HG02943 (cell line): ENCODE results near the gene IL1RL2.

Source experiments
- ATAC-seq: cut with Tn5 transposase; IDR thresholded peaks from one replicate; pipeline ENCODE4 v1.9.1; 2021; ENCODE audit warnings: mild to moderate bottlenecking, low read depth, moderate library complexity; ENCODE audit not compliant: unreplicated experiment

The IL1RL2 gene

DNA sequence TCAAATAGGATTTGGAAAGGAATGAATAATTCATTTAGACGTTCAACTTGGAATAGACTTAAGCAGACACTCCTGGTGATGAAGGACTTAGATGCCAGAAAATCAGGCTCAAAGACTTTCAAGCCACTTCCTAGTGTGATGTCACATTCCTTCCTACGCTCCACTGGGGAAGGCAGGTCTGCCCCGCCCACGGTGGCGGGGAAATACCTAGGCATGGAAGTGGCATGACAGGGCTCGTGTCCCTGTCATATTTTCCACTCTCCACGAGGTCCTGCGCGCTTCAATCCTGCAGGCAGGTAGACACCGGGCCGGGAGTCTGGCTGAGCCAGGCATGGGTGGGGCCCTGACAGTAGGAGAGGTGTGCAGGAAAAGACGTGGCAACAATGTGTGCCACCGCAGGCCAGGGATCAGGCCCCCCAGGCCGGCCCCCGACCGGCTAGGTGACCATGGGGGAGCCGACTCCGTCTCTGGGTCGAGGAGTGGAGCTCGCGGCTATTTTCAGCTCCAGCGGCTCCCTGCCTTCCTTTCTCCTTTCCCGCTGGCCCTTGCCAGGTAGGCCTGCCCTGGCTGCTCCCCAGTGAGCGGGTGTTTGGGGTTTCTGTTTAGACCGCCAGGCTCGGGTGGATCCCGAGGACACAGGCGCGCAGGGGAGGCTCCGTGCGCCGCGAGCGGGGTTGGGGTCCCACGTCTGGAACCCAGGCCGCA, at the start of gene IL1RL2:
IL1RL2 (plus strand) TSS at position 233 of the 705 bp plus-strand sequence. CDS start 845 bp downstream, outside the sequence.
- ATAC-seq, result no peak

DNA sequence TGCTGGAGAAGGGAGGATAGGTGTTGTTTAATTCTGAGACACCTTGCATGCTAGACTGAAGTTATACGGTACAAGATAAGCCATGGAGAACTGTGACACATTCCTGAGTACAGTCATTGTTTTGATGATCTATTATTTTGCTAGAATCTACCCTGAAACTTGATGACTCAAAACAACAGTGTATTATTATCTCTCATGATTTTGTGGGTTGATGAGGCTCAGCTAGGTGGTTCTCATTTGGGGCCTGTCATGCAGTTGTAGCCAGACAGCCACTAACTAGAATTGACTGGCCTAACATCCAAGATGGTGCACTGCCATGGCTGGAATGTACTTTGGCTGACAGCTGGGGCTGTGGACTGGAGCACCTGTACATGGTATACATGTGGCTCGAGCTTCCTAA, 49.7 kb upstream of the IL1RL2 start:
- ATAC-seq, result no peak

DNA sequence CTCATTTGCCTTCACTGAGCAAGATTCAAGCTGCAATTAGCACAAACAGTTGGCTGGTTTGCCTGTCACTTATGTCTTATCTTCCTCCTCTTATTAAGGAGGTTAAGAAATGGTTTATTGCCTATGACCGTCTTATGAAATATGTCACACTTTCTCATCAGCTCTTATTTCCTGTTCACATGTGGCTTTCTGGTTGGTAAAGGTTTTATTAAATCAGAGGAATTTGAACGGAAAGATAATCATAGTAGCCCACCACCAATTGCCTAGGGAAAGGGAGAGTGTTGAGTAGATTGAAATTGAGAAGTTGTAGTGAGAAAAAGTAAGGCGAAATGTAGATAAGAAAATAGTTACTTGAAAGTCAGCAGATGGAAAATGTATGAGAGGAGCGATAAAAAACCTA, 48.5 kb upstream of the IL1RL2 start:
- ATAC-seq, result no peak

DNA sequence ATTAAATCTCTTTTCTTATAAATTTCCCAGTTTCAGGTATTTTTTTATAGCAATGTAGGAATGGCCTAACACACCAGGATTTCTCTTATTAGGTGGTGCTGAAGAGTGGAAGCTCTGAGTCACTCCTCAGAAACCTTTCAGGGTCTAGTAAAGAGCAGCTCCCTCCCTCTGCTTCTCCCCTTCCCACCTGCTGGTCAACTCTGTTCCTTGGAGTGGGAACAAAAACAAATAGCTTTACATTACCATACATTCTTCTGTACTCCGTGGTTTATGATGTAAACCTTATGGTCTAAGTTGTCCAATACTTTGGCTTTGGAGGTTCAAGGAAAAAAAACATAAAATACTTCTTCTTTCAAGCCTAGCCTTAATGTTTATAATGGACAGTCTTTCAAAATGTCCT, 47.0 kb upstream of the IL1RL2 start:
- no peak for ATAC-seq

DNA sequence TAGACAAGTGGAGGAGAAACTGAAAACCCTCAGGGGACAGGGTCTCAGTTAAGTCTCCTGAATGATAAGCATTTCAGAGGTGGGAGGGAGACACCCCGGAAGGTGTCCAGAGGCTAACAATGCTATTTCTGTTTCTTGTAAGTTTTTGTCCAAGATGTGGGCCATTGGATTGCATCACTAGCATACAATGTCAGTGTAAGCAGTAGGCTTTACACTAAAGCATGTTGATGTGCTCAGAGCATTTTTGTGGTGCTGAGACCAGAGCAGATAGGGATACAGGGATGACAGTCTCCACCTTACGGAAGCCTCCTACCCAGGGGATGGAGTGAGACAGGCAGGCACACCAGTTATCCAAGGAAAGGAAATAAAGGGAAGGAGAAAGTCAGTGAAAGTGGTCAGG, 46.4 kb upstream of the IL1RL2 start:
- no peak for ATAC-seq

DNA sequence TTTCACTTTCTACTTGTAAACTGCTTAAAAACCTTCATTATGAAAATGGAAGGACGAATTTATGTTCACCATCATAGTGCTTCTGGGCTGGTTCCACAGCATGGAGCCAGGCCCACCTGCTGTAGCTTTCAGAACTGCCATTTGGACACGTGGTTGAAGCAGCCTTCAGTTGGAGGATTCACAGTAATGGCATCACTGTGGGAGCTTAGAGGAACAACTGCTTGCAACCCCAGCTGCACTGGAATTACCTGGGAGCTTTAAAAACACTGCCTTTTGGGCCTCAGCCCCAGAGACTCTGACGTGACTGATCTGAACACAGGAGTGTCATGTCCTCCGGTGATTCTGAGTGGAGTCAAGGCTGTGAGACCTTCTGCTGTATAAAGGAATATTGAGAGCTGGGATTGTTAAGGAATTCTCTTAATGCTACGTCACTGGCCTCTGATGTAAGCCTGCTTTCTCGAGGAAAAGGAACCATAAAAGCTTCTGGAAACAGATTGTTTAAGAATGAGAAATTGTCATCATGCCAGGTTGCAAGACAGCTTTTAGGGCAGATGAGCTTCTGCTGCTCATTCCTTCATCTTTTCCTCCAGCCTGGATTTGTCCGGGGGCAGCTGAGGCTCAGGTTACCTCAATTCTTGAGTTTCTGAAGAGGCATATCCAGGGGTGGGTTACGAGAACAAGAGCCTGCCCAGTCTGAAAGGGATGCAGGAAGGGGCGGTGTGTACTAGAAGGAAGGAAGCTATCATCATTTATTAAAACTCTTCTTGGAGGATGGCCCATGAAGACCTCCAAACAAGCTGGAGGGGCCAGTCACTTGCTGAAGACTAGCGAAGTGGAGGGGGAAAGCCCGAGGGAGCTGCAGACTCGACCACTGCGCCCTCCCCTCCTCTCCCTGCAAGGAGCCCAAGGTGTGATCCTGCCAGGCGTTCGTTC, 45.5 kb upstream of the IL1RL2 start:
- ATAC-seq, result no peak

DNA sequence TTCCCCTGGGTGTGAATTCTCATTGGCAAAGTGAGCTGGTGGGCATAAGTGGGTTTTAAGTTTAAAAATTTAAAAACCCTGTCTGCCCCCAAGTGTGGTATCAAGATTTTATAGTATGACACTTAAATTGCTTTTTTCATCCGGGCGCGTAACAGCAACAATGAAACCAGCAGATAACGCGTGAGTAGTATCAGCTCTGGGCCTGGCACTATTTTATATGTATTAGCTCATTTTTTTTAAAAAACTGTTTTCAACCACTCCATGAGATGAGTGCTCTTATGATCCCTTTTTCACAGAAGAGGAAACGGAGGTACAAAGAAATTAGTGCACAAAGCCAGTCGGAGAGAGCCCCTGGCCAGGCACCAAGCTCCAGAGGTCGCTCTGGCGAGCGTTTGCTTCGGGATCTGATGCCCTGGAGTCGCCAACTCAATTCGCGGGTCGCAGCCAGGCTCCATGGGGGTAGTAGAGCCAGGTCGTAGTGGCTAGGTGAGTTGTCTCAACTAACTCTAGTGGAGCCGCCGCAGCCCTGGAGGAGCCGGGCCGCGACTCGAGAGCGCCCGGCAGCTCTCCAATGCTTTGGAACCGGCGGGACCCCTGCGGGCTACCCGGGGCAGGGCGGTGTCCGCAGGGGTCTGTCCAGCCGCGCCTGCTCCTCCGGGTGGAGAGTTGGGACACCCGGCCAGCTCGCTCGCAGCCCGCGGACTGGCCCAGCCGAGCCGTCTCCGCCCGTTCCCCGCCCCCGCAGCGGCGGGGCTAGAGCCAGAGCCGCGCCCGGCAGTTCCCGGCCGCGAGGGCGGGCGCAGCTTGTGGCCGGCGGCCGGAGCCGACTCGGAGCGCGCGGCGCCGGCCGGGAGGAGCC, 44.6 kb upstream of the IL1RL2 start, which contains the start of gene IL1R1:
IL1R1 (plus strand) TSS at position 777 of the 859 bp plus-strand sequence. CDS start 14,979 bp downstream, outside the sequence.
- ATAC-seq, result no peak

DNA sequence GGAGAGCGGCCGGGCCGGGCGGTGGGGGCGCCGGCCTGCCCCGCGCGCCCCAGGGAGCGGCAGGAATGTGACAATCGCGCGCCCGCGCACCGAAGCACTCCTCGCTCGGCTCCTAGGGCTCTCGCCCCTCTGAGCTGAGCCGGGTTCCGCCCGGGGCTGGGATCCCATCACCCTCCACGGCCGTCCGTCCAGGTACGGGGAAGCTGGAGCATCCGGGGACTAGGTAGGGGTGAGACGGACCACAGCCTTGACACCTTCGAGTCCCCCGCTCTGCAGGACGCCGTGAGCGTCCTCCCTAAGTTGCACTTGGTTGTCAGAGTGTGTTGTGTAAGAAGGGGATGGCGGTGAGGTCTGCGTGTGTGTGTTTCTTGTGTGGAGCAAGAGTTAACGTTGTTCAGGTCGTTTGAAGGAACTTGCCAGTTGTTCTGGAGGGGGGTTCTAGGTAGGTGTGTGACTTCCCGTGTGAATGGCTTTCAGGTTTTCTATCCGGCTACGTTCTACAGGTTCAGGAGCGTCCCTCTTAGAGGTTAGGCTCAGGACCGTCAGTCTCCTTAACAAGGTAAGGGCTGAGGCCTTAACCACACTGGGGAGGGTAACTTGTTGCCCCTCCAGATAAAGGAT, 43.9 kb upstream of the IL1RL2 start:
- ATAC-seq, result no peak

DNA sequence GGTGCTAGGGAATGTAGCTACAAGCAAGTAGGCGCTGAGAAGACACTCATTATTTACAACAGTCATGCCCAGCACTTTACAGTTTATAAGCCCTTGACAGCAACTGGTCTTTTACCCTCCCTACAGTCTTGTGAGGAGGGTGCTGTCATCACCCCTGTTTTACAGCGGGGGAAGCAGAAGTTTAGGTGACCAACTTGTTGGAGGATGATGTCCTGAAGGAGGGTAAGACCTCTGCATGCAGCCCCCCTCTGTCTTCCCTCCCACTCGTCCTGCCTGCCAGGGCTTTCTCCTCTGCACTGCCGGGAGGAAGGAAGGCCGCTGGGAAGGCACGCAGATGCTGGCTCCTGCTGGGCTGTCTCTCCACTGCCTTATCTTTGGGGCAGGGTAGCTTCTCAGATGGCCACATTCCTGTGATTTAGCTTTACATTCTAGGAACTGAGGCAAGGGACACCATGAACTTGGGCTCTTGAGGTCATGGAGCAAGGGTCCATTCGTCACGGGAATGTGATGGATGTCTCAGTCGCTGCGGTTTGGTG, 43.3 kb upstream of the IL1RL2 start:
- no peak for ATAC-seq

DNA sequence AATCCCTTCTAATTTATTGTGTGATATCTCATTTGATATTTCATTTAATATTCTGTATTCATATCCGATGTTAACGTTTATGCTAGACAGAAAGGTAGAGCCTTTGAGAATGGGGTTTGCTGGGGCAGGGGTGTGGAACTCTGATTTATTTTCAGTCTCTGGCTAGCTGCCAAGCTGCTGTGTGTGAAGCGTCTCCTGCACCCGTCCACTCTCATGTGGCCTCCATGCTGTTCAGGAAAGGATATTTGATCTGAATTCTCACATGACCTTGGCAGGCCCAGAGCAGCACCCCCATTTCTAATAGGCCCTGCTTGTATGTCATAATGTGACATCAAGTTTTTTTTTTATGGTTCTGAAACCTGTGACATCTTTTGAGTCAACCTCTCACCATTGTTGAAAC, 42.7 kb upstream of the IL1RL2 start:
- no peak for ATAC-seq

DNA sequence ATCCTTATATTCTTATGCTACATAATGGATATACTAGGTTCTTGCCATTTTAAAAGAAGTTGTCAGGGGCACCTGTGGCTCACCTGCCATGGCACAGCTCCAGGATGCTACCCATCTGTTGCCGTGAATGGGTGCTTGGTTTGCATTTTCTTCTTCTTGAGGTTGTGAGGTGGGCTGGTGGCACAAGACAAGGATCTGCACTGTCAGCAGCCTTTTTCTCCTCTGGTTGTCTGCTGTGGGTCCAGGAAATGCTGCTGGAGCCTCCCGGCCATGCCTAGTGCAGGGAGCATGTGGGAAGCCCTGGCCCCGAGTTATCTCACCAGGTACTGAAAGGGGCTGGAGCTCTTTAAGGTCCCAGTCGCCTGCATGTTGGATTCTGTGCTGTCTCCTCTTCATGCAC, 41.7 kb upstream of the IL1RL2 start:
- ATAC-seq, result no peak

DNA sequence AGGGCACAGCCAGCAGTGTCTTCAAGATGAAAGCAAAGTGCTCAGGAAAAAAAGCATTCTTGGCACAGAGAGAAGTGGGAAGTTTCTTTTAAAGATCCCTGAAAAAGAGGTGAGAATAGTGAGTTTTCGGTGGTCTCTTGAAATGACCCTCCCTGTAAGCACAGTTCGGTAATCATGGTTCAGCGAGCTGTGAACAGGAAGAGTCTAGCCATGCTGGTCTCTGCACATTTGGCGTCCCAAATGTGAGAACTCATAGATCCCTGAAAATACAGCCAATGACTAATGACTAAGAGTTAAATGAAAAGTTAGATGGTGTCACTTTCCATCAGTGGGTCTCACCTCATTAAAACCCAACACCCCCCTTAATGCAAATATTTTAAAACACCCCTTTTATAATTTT, 40.9 kb upstream of the IL1RL2 start:
- no peak for ATAC-seq

DNA sequence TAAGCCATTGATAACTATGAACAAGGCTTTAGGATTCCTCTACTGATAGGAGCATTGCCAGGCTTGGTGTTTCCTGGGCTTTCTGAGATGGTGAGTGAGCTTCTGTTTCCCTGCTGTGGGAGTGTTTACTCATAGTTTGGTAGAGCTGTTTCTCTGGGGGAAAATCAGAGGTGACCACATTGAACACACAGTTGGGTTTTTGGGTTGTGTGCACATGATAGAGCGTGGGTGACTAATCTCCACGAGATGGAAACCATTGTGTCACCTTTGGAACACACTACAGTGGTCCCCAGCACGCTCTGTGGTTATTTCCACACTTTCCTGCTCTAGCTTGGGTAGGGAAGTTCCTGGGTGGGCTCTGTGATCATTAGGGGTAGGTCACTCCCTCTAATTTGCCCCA, 38.9 kb upstream of the IL1RL2 start:
- ATAC-seq, result no peak

DNA sequence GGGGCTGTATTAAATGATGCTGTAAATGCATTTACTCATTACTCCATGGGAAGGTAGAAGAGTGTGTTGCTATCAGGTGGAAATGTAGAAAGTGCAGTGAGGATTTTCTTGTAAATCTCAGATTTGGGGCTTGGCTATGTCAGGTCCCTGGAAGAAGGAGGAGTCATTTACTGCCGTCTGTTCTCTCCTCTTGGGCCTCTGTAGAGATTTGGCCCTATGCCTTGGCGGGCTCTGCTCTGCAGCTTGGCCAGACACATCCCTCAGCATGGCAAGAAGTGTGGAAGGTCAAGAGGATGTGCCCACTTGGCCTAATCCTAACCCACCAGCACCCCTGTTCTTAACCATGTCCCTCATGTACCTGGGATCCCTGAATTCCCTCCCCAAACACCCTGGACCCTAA, 37.6 kb upstream of the IL1RL2 start:
- no peak for ATAC-seq

DNA sequence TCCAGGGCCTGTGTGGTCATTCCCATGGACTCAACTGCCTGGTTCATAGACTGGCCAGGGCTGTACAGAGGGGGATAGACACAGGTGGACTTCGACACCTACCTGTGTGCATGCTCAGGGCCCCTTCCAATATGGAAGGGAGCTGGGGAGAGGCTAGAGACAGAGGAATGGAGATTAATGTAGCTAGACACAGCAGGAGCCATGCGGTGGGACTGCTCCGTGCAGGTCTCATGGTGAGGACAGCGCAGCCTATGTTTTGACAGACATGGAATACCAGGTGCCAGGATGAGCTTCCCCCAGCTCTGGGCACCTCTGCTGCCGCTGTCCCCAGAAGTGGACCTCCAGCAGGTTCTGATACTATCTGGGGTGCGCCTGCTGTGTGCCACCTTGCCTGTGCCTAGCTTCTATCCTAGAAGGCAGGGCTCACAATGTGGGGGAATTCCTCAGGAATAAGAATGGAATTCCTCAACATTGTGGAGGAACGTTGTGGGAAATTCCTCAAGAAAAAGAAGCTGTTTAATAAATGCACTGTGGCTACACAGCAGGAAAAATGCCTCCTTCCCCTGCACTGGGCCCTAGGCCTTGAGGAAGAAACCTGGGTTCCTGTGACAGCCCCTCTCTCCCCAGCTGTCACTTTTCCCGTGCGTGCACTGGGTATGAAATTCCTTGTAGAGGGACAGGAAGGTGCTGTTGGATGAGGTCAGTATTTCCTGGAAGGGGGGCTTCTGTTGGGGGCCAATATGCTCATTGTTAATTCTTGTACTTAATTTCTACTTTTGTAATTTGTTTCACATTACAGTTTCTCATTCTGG, 37.0 kb upstream of the IL1RL2 start:
- ATAC-seq, result no peak

DNA sequence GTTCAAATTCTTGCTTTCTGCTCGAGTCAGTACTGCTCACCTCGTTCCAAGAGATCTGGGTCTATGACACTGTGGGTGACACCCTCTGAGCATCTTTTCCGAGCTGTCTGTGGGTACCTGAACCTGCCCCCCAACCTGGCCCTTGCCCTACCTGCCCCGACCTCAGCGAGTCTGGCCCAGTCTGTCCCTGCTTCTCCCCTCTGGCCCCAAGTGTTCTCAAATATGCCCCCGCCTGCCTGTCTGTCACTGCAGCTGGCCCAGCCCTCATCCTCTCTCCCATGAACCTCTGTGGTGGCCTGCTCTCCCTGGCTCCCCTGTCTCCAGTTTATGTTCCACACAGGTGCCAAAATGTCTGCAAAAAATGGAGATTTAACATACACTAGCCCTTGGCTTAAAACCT, 32.5 kb upstream of the IL1RL2 start:
- no peak for ATAC-seq

DNA sequence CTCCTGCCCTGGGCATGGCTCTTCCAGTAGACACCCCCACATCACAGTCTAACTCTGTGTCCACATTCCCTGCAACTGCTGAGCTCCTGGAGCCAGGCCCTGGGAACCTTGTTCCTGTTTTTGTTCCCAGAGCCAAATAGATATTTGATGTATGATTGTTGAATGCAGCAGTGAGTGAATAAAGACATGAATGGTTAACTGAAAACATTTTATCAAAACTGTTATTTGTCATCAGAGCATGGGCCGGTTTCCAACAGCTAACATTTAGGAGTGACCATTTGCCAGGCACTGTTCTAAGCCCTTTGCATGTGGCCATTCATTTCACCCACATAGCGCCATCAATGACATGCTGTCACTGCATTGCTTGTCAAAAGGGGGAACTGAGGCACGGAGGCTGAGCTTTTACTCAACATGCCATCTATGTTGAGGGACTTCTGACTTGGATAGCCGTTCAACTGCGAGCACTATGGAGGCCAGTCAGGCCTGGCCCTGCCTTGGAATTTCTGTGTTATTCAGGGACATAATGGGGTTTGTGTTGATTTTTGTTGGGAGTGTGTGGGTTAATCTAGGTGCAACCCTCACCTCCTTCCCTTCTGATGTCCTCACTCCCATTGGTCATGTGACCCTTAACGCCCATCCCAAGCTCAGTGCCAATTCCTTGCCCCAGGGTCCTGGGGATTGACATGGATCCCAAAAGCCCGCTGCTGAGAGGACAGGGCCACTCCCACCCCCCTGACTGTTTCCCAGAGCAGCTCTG, 31.7 kb upstream of the IL1RL2 start:
- no peak for ATAC-seq

DNA sequence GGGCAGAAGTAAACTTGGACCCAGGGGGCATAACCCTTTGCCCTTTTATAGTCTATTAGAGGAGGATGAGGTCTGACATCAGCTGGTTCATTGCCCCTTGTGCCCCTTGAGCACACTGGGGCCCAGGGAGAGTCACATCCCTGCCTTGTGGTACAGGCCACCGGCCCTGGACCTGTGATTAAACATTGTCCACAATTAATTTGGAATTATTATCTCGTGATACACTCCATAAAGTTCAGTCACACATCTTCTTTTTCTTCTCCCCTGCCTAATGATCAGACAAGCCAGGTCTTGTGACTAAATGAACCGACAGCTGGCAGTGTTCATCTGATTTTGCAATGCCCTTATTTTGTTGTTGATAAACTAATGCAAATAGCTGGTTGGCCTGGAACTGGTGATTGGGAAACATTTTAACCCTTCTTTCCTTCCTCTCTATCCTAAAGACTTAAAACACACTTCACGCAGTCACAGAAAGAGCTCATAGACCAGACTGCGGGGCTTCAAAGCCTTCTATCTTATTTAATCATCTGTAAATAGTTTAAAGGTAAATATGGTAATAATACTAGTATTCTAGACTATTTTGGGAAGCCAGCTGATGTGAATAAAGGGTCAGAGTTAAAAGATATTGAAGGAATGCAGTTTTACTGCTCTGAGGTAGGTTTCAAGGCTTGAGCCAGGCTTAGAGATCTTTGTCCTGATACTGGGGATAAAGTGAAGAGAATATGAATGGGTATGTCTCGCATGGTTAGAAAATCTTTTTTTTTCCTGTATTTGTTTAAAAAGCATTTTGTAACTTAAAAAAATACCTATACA, 30.9 kb upstream of the IL1RL2 start:
- ATAC-seq, result no peak
